Fibroblast of villous mesenchyme (primary cell): ENCODE measurements around the gene CD34. TPM values are rescaled to one million over a fixed set of nuclear protein-coding genes. Genes with fewer than 3 reads are reported as not detected.

Source experiments
- DNase-seq: peaks from one replicate; pipeline ENCODE4 v3.0.0-alpha.2; 2010; ENCODE audit warnings: low read depth
- H3K4me3 ChIP-seq: 2 replicates; pipeline ENCODE4 v1.5.1; 2011; ENCODE audit warnings: low read depth, mild to moderate bottlenecking, low read length
- total RNA-seq: library from RNA; depleted of rRNA; stranded (reverse); fragments of >200 nt; gene quantifications from 2 replicates; pipeline ENCODE4 v1.2.3, GENCODE V29; 2012
- TF ChIP-seq, protein P1 (sequence below): IDR thresholded peaks from 2 replicates; pipeline ENCODE4 v1.5.1; 2012; ENCODE audit warnings: low read depth, mild to moderate bottlenecking, low read length; ENCODE audit not compliant: insufficient read depth

CD34 gene
- total RNA-seq, 1 donor: 0.43 TPM

DNA sequence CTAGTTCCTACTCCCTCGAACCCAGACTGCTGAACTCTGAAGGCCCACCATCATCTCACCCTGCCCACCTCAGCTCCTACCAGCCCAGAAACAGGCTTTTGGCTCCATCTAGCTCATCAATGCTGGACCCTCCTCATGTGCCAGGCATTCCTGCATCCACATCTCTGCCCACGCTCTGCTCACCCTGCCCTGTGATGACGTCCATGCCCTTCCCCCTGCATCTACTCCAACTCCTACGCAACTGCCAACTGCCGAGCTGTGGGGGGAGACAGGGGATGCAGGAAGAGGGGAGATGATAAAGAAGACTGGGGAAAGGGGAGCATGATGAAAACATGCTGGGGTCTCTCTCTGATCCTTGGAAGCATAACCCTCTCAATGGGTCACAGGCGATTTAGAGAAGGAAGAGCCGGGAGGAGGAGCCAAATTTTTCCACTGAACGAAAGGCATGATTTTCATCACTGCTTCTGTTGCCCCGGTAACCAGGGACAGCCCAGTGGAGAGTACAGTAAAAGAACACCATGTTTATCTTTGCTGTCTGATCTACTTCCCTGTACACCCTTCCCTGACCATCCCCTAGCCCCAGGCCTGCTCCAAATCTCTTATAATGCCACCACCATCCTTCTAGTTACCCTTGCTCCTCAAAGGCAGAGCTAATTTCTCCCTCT lies 44.3 kb downstream of the CD34 start:
- TF ChIP-seq, protein P1, sequence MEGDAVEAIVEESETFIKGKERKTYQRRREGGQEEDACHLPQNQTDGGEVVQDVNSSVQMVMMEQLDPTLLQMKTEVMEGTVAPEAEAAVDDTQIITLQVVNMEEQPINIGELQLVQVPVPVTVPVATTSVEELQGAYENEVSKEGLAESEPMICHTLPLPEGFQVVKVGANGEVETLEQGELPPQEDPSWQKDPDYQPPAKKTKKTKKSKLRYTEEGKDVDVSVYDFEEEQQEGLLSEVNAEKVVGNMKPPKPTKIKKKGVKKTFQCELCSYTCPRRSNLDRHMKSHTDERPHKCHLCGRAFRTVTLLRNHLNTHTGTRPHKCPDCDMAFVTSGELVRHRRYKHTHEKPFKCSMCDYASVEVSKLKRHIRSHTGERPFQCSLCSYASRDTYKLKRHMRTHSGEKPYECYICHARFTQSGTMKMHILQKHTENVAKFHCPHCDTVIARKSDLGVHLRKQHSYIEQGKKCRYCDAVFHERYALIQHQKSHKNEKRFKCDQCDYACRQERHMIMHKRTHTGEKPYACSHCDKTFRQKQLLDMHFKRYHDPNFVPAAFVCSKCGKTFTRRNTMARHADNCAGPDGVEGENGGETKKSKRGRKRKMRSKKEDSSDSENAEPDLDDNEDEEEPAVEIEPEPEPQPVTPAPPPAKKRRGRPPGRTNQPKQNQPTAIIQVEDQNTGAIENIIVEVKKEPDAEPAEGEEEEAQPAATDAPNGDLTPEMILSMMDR: no peak
- H3K4me3 ChIP-seq: peak overlapping the region; percentile 66
- peak; percentile 88 for DNase-seq

DNA sequence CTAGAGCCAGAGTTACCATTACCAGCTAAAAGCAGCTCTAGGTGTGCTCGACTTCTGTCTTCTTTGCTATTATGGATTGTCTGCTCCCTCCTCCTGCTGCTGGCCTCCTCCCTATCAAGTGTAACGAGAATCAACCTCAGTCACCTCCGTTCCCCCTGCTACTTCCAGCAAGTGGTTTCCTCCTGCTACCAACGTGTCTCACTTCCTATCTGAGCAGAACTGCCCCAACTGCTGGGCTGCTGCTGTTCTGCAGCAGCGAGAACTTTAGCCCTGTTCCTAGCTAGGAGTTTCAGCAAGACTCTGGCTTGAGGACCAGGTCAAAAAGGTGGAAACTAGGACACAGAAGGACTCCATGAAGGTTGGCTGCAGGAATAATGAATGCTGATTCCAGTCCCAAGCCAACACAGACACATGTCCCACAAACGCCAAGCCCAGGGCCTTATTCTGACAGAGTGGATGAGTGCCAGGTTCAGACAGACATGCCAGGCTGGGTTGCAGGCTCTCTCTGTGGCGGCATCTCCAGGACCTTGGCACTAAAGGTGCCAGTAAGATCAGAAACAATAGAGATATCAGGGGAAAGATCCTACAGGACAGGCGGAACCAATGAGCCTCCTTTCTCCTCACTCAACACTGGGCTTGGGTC lies 46.9 kb downstream of the CD34 start:
- TF ChIP-seq, protein P1: no peak
- H3K4me3 ChIP-seq: no peak overlapping the region
- DNase-seq: no peak

DNA sequence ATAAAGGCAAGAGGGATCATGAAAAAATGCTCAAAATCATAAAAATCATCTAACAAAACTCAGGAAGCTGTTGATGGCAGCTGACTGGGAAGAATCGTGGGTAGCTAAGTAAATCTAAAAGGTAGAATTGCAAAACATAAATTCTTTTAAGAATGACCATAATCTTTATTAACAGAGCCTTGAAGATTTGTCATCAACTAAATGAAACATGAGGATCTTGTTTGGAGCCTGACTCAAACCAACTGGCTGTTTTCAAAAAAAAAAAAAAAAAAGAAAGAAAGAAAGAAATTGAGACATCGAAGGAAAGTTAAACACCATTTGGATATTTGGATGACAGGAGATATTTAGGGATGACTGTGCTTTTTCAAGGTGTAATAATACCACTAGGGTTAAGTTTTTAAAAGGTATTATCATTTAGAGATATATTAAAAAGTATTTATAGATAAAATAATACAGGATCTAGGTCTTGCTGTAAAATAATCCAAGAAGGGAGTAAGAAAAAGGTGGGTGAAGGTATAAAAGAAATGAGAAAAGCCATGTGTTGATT lies 48.6 kb downstream of the CD34 start:
- no peak overlapping the region for H3K4me3 ChIP-seq
- DNase-seq: peak; percentile 52
- TF ChIP-seq, protein P1: no peak

DNA sequence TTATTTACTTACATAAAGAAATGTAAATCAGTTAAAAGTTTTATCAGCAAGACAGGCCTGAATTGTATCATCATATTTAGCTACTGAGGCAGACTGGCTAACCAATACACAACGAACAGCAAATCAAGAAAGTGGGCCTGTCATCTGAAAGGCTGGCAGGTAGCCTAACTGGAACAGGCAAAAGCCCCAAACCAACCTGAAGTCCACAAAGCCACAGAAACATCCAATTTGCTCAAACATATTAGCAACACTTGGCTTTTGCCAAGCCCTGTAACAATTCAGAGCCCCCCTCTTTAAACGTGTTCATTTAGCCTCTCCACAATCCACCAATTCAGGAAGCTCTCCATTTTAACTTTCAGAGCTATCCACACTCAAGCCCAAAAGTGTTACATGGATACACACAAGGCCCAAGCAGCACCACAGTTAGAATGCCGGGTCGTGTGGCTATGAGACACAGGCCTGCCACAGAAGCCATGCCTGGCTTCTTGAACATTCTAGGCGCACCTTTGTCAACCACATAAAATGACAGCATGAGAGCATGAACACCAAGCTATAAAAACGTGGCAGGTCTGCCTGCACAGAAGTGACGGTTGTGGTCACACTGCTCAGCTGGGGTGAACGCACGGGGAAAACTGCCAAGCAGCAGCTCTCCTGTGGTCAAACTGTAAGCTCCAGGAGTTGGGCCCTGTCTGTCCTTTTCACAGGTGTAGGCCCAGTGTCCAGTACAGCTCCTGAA lies 49.3 kb downstream of the CD34 start:
- DNase-seq: no peak
- TF ChIP-seq, protein P1: no peak

DNA sequence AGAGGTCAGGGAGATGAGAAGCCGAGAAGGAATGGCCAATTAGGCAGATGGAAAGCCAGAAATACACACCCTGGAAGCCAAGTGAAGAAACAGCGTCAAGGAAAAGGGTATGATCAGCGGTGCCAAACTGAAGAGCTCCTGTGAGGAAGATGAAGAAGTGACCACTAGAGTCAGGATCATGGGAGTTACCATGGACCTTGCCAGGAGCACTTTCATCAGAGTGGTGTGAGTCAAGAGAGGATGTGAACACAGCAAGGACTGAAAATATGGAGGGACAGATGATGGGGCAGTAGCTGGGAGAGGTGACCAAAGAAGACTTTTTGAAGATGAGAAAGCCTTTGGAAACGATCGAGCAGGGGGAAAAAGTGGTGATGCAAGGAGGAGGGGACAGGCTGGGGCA lies 50.4 kb downstream of the CD34 start:
- DNase-seq: no peak
- no peak overlapping the region for H3K4me3 ChIP-seq
- TF ChIP-seq, protein P1: no peak

More for the DNA sequence above, 49.3 kb downstream of the CD34 start:
- H3K4me3 ChIP-seq: no peak overlapping the region

DNA sequence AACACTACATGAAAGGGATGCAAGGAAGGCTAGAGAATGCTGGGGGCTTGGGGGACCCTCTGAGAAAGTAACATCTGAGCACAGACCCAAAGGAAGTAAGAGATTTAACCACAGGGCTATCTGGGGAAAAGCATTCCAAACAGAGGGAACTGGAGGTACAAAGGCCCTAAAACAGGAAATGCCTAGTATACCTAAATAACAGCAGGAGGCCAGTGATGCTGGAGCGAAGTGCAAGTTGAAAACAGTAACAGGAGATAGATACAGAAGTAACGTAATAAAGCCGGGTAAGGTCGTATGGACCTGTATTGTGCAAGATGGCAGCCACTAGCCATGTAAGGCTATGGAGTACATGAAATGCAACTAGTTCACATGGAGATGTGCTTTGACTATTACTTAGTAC lies 52.1 kb downstream of the CD34 start:
- TF ChIP-seq, protein P1: no peak
- no peak overlapping the region for H3K4me3 ChIP-seq

More for the DNA sequence above, 52.1 kb downstream of the CD34 start:
- DNase-seq: peak; percentile 62
